ENCODE results near the gene SEC24C. TPM values are rescaled to one million over a fixed set of nuclear protein-coding genes. Genes with fewer than 3 reads are reported as not detected.

The SEC24C gene
- total and polyA plus RNA-seq, 2 of the 4 experiments (the other 2 are of a cell fraction): 74.2 to 88.9 TPM

GRCh38 chr10:73769396-73769795 is 25.2 kb downstream of the SEC24C start:
- H2BK5ac ChIP-seq (ENCODE audit: low read depth, low read length, poor library complexity, severe bottlenecking): no peak overlapping the region
- no peak overlapping the region for H3K56ac ChIP-seq (ENCODE audit: extremely low read depth, insufficient read depth, low read length)
- H3K9me1 ChIP-seq (ENCODE audit: insufficient read depth, low read length): peaks cover 13% of the 10 kb centered on the region
- H3K4ac ChIP-seq (ENCODE audit: low read depth, low read length): no peak overlapping the region
- no peak overlapping the region for H4K91ac ChIP-seq (ENCODE audit: insufficient read depth, low read depth, low read length)
- H3K9ac ChIP-seq (ENCODE audit: low read depth, low read length): no peak overlapping the region
- H3K79me1 ChIP-seq (ENCODE audit: low read depth in 1 of 2, low read length in 2 of 2): peaks cover 19 to 63% of the 10 kb centered on the region in 2 experiments
- TF ChIP-seq ELK1 (IDR thresholded peaks at IDR 0.05; ENCODE audit: borderline replicate concordance, low read depth, low read length): no peak
- no peak for TF ChIP-seq RAD21 (IDR thresholded peaks at IDR 0.05; ENCODE audit: low read length)
- no peak for TF ChIP-seq MAZ (IDR thresholded peaks at IDR 0.05; ENCODE audit: borderline replicate concordance, low read depth, low read length)
- TF ChIP-seq NFE2L2 (IDR thresholded peaks at IDR 0.05; ENCODE audit: low read depth, low read length): no peak
- no peak for TF ChIP-seq CEBPB (IDR thresholded peaks at IDR 0.05; ENCODE audit: low read depth, low read length)
- TF ChIP-seq MXI1 (IDR thresholded peaks at IDR 0.05; ENCODE audit: borderline replicate concordance, low read depth, low read length): no peak
- TF ChIP-seq, protein P1, sequence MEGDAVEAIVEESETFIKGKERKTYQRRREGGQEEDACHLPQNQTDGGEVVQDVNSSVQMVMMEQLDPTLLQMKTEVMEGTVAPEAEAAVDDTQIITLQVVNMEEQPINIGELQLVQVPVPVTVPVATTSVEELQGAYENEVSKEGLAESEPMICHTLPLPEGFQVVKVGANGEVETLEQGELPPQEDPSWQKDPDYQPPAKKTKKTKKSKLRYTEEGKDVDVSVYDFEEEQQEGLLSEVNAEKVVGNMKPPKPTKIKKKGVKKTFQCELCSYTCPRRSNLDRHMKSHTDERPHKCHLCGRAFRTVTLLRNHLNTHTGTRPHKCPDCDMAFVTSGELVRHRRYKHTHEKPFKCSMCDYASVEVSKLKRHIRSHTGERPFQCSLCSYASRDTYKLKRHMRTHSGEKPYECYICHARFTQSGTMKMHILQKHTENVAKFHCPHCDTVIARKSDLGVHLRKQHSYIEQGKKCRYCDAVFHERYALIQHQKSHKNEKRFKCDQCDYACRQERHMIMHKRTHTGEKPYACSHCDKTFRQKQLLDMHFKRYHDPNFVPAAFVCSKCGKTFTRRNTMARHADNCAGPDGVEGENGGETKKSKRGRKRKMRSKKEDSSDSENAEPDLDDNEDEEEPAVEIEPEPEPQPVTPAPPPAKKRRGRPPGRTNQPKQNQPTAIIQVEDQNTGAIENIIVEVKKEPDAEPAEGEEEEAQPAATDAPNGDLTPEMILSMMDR (conservative IDR thresholded peaks at IDR 0.05; ENCODE audit: low read depth, low read length): no peak
- no peak for TF ChIP-seq RCOR1 (IDR thresholded peaks at IDR 0.05; ENCODE audit: insufficient replicate concordance, low read length)
- no peak for TF ChIP-seq POLR2A (IDR thresholded peaks at IDR 0.05; ENCODE audit: low read depth, low read length)
- TF ChIP-seq SMC3 (IDR thresholded peaks at IDR 0.05; ENCODE audit: low read depth, low read length): no peak
- TF ChIP-seq MAFK (IDR thresholded peaks at IDR 0.05; ENCODE audit: low read depth, low read length): no peak
- H3K14ac ChIP-seq (replicated peaks; ENCODE audit: low read depth, low read length): no peak overlapping the region
- H4K20me1 ChIP-seq (ENCODE audit: insufficient read depth, low read length): peaks cover 10% of the 10 kb centered on the region
- dilution Hi-C loops (cut with HindIII; ENCODE audit: low sequenced_read_pairs, unreplicated experiment) (no loop called here), intact Hi-C loops (cut with micrococcal nuclease) (no loop called here), in situ Hi-C loops (cut with MboI; ENCODE audit: low sequenced_read_pairs) (no loop called here)
- CTCF ChIA-PET: no interaction called here
- 100% methylated on average over 2 of the region's 5 CpGs; no CpG with 5 or more reads in 1 of the 2 experiments for WGBS, 2 experiments (ENCODE audit: extremely low coverage in 2 of 2, insufficient read length in 1 of 2)
- no peak overlapping the region for H2AFZ ChIP-seq (replicated peaks; ENCODE audit: low read length, poor library complexity)
- no peak overlapping the region for H3K4me2 ChIP-seq (ENCODE audit: low read depth, low read length)
- no peak overlapping the region for H2BK120ac ChIP-seq (ENCODE audit: low read depth, low read length)
- no peak overlapping the region for H2BK20ac ChIP-seq (ENCODE audit: low read depth, low read length)
- H3K4me3 ChIP-seq (ENCODE audit: insufficient read depth, low read depth, low read length): no peak overlapping the region
- H3K18ac ChIP-seq (ENCODE audit: low read depth, low read length): no peak overlapping the region
- ATAC-seq (ENCODE audit: low read depth) (no peak), DNase-seq (no peak)
- no peak overlapping the region for H3K27ac ChIP-seq (ENCODE audit: insufficient read depth, low read length)
- no peak overlapping the region for H3K23ac ChIP-seq (ENCODE audit: low read depth, low read length)
- BruUV-seq (replicated peaks): no TSS peak
- POLR2A ChIA-PET (ENCODE audit: unreplicated experiment): no interaction called here
- peaks cover 64% of the 10 kb centered on the region for H3K36me3 ChIP-seq (ENCODE audit: control insufficient read depth, insufficient read depth, low read length)
- H3K4me1 ChIP-seq (ENCODE audit: control insufficient read depth, insufficient read depth, low read length): peaks cover 3% of the 10 kb centered on the region; the same call in 1 of the 2 replicates
- H3K9me3 ChIP-seq (ENCODE audit: control insufficient read depth, insufficient read depth, low read length): no peaks in the 10 kb centered on the region
- H4K5ac ChIP-seq (ENCODE audit: low read depth, low read length): no peak overlapping the region
- H2BK15ac ChIP-seq (ENCODE audit: low read depth, low read length): no peak overlapping the region
- H2AK9ac ChIP-seq (replicated peaks; ENCODE audit: low read depth, low read length, poor library complexity): no peak overlapping the region
- no peaks in the 10 kb centered on the region for H3K27me3 ChIP-seq (ENCODE audit: control insufficient read depth, insufficient read depth, low read length)
- no peak overlapping the region for H2AK5ac ChIP-seq (ENCODE audit: low read depth, low read length)
- no peak overlapping the region for H4K8ac ChIP-seq (ENCODE audit: low read depth in 2 of 2, low read length in 2 of 2)

Data from IMR-90 (cell line).